Endothelial cell (in vitro differentiated cells): Measurements from ENCODE around the gene CSF1. TPM values are rescaled to one million over a fixed set of nuclear protein-coding genes. Genes with fewer than 3 reads are reported as not detected.

Source experiments
- DNase-seq: peaks from one replicate; pipeline ENCODE4 v3.0.0; 2021; ENCODE audit warnings: low spot score
- H3K27ac Mint-ChIP-seq: one replicate; pipeline ENCODE4 v1.8.0; 2021; ENCODE audit warnings: mixed read lengths, inconsistent platforms; ENCODE audit not compliant: unreplicated experiment
- H3K27me3 Mint-ChIP-seq: one replicate; pipeline ENCODE4 v1.8.0; 2021; ENCODE audit warnings: mild to moderate bottlenecking, moderate library complexity, mixed read lengths, inconsistent platforms; ENCODE audit not compliant: unreplicated experiment
- H3K36me3 Mint-ChIP-seq: one replicate; pipeline ENCODE4 v1.8.0; 2021; ENCODE audit warnings: mild to moderate bottlenecking, low read depth, mixed read lengths, inconsistent platforms; ENCODE audit not compliant: unreplicated experiment
- H3K4me1 Mint-ChIP-seq: one replicate; pipeline ENCODE4 v1.8.0; 2021; ENCODE audit warnings: mild to moderate bottlenecking, mixed read lengths, inconsistent platforms; ENCODE audit not compliant: unreplicated experiment
- H3K4me3 Mint-ChIP-seq: one replicate; pipeline ENCODE4 v1.8.0; 2021; ENCODE audit warnings: mild to moderate bottlenecking, mixed read lengths, inconsistent platforms; ENCODE audit not compliant: unreplicated experiment
- H3K9me3 Mint-ChIP-seq: one replicate; pipeline ENCODE4 v1.8.0; 2021; ENCODE audit warnings: mixed read lengths, inconsistent platforms; ENCODE audit not compliant: unreplicated experiment
- CTCF ChIP-seq: fragments of 200-600 bp; sonication (generic); IDR thresholded peaks from one replicate; pipeline ENCODE4 v1.5.0; 2021; ENCODE audit warnings: antibody characterized with exemption; ENCODE audit not compliant: unreplicated experiment
- total RNA-seq: library from RNA; stranded (reverse); fragmentation: NEBNext Ultra II Directional; extraction: Animal tissue kit (Norgen Biotek cat#: 25700); gene quantifications from one replicate; pipeline ENCODE4 v1.2.1, GENCODE V29; 2021; ENCODE audit not compliant: unreplicated experiment

The CSF1 gene
- total RNA-seq, 1 donor from 2014 or later: 2.1 TPM

DNA sequence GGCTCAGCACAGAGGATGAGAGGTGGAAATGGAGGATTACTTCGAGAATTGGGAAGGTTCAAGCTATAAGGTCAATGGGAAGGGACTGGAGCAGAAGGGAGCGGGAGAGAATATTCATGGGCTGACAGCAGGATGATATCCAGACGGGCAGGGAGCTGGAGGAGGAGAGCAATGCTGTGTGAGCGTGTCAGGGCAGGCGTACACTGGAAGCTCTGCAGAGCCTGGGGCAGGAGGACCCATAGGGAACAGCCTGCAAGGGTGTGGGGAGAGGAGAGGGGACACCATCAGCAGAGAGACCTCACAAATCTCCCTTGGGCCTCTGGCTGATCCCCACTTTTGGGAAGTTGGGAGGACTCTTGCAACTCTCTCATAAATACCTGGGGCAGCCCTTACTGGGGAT is 13.7 kb downstream of the CSF1 start:
- no peak for DNase-seq
- H3K4me1 Mint-ChIP-seq: peaks cover 31% of the 10 kb centered on the region
- H3K9me3 Mint-ChIP-seq: peaks cover 4% of the 10 kb centered on the region
- H3K27ac Mint-ChIP-seq: peak overlapping the region; percentile 57
- H3K36me3 Mint-ChIP-seq: peaks cover 16% of the 10 kb centered on the region
- no peak for TF ChIP-seq CTCF
- no peak overlapping the region for H3K4me3 Mint-ChIP-seq
- peaks cover 12% of the 10 kb centered on the region for H3K27me3 Mint-ChIP-seq

DNA sequence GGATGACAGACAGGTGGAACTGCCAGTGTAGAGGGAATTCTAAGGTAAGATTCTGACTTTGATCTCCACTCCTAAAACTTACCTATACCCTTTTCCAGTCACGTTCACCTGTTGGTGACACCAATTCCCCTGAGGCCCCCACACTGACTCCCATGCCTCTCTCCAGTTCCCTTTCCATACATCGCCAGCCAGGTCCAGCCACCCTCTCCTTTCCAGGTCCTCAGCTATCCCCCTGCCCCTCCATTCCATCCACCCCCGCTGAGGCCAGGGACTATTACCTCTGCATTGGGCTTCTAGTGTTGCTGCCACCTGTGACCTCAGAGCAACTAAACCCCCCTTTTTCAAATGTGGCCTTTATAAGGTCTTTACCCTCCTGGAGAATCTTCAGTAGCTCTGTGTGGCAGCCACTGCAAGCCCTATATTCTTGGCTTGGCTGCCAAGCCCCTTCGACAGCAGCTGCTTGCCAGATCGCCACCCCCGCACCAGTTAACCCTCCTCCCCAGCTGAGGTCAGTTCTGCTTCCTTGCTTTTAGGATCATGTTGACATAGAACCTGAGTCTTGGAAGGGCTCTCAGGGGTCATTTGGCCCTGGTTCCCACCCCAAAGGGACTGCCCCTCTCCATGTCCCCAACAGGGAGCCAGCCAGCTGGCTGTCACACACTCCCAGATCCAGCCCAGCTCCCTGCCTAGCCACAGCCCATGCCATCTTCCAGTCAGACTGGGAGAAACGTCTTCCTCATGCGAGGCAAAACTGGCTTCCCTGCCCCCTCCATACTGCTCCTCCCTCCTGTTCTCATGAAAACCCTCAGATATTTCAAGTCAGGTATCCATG is 14.7 kb downstream of the CSF1 start:
- no peak overlapping the region for H3K4me3 Mint-ChIP-seq
- peaks cover 4% of the 10 kb centered on the region for H3K9me3 Mint-ChIP-seq
- peaks cover 16% of the 10 kb centered on the region for H3K36me3 Mint-ChIP-seq
- no peak for DNase-seq
- no peak for TF ChIP-seq CTCF
- H3K4me1 Mint-ChIP-seq: peaks cover 32% of the 10 kb centered on the region
- H3K27ac Mint-ChIP-seq: no peak overlapping the region
- H3K27me3 Mint-ChIP-seq: peaks cover 16% of the 10 kb centered on the region

- Mint-ChIP-seq H3K36me3 (peaks cover 16% of the 10 kb centered on the region), H3K27ac (no peak overlapping the region), H3K4me1 (peaks cover 37% of the 10 kb centered on the region), H3K27me3 (peaks cover 13% of the 10 kb centered on the region), H3K4me3 (no peak overlapping the region), H3K9me3 (peaks cover 4% of the 10 kb centered on the region)
- no peak for DNase-seq
- no peak for TF ChIP-seq CTCF
These were observed 16.1 kb downstream of the CSF1 start for GRCh38 chr1:109926662-109927300.

GRCh38 chr1:109927356-109927755 is 16.7 kb downstream of the CSF1 start:
- peaks cover 13% of the 10 kb centered on the region for H3K27me3 Mint-ChIP-seq
- no peak overlapping the region for H3K4me3 Mint-ChIP-seq
- no peak for TF ChIP-seq CTCF
- no peak for DNase-seq
- H3K36me3 Mint-ChIP-seq: peaks cover 16% of the 10 kb centered on the region
- H3K9me3 Mint-ChIP-seq: peaks cover 4% of the 10 kb centered on the region
- peaks cover 37% of the 10 kb centered on the region for H3K4me1 Mint-ChIP-seq
- H3K27ac Mint-ChIP-seq: no peak overlapping the region

DNA sequence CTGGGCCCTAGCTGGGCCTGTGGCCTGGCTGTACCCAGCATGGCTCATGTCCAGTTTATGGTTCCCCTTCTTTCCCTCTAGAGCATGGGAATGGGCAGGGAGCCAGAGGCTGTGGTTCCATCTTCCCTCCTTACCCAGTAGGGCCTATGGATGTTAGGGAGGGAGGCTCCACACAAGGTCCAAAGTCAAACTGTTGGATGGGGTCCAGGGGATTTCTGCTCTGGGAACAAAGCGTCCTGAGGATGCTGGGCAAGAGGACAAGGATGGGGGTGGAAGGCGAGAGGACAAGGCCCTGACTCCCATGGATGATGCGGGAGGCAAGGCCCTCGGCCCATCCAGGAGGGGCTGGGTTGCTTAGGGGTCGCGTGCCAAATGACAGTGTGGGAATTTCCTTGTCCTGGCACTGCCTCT is 17.3 kb downstream of the CSF1 start:
- Mint-ChIP-seq H3K9me3 (peaks cover 4% of the 10 kb centered on the region), H3K27me3 (peaks cover 13% of the 10 kb centered on the region), H3K27ac (no peak overlapping the region), H3K4me3 (no peak overlapping the region), H3K4me1 (peaks cover 37% of the 10 kb centered on the region), H3K36me3 (peaks cover 12% of the 10 kb centered on the region)
- DNase-seq: no peak
- TF ChIP-seq CTCF: no peak
